Activated T-helper 9 cell treated with anti-CD3 and anti-CD28 coated beads, Interleukin-2, amount 50 U/mL, for 16 hours (primary cell): Measurements from ENCODE around the gene AP2A2.

Experiments
- DNase-seq: peaks from one replicate; pipeline ENCODE4 v3.0.0-alpha.2; 2020; ENCODE audit warnings: low read depth

AP2A2 gene

GRCh38 chr11:1030086-1030485, 104.4 kb downstream of the AP2A2 start:
- DNase-seq, result no peak

- no peak for DNase-seq
Measured at GRCh38 chr11:1030556-1030955, 104.9 kb downstream of the AP2A2 start.

GRCh38 chr11:1031121-1031899, 105.6 kb downstream of the AP2A2 start:
- no peak for DNase-seq

- no peak for DNase-seq
Measured at GRCh38 chr11:1032310-1032891, 106.7 kb downstream of the AP2A2 start.

GRCh38 chr11:1033016-1033798, 107.5 kb downstream of the AP2A2 start:
- DNase-seq, result no peak

GRCh38 chr11:1034001-1034400, 108.3 kb downstream of the AP2A2 start:
- DNase-seq, result no peak

GRCh38 chr11:1034456-1035295, 109.0 kb downstream of the AP2A2 start:
- DNase-seq, result no peak

GRCh38 chr11:1035577-1036283, 110.1 kb downstream of the AP2A2 start:
- DNase-seq, result no peak

GRCh38 chr11:1036303-1036923, 110.7 kb downstream of the AP2A2 start, which contains the start of gene MUC6:
MUC6 (minus strand) TSS chr11:1036718; CDS start chr11:1036655, 63 bp downstream.
- DNase-seq, result no peak

- DNase-seq, result no peak
Measured at GRCh38 chr11:1036931-1037330, 111.3 kb downstream of the AP2A2 start.

GRCh38 chr11:1037506-1038055, 111.9 kb downstream of the AP2A2 start:
- no peak for DNase-seq

- no peak for DNase-seq
Measured at GRCh38 chr11:1038361-1038760, 112.7 kb downstream of the AP2A2 start.

- DNase-seq, result no peak
Measured at GRCh38 chr11:1038921-1039320, 113.3 kb downstream of the AP2A2 start.

GRCh38 chr11:1039481-1040427, 114.1 kb downstream of the AP2A2 start:
- DNase-seq, result no peak

GRCh38 chr11:1040428-1041148, 114.9 kb downstream of the AP2A2 start:
- DNase-seq, result no peak

GRCh38 chr11:1041149-1041467, 115.4 kb downstream of the AP2A2 start:
- no peak for DNase-seq

GRCh38 chr11:1041471-1041870, 115.8 kb downstream of the AP2A2 start:
- DNase-seq, result no peak

GRCh38 chr11:1041936-1042608, 116.4 kb downstream of the AP2A2 start:
- DNase-seq, result no peak
